MM.1S (cell line): ENCODE data around the gene COL5A1.

Experiments used
- DNase-seq: peaks from one replicate; pipeline ENCODE4 v3.0.0-alpha.2; 2015
- H2AFZ ChIP-seq: fragments of 300-600 bp; sonication (generic); 2 replicates; pipeline ENCODE4 v1.6.0; 2016; ENCODE audit warnings: antibody characterized with exemption, low read length
- H3F3A ChIP-seq: fragments of 300-600 bp; sonication (generic); 2 replicates; pipeline ENCODE4 v1.6.1; 2016; ENCODE audit warnings: mild to moderate bottlenecking, antibody characterized with exemption, low read length, moderate library complexity, mixed read lengths; ENCODE audit not compliant: insufficient read depth
- H3K27ac ChIP-seq: fragments of 300-600 bp; sonication (generic); 2 replicates; pipeline ENCODE4 v1.5.1; 2016; ENCODE audit warnings: mild to moderate bottlenecking, low read length
- H3K27me3 ChIP-seq: fragments of 300-600 bp; sonication (generic); replicated peaks from 2 replicates; pipeline ENCODE4 v1.6.0; 2016; ENCODE audit warnings: low read length; ENCODE audit not compliant: insufficient read depth
- H3K36me3 ChIP-seq: fragments of 300-600 bp; sonication (generic); replicated peaks from 2 replicates; pipeline ENCODE4 v1.6.1; 2016; ENCODE audit warnings: mild to moderate bottlenecking, low read length, mixed read lengths; ENCODE audit not compliant: insufficient read depth
- H3K4me1 ChIP-seq: fragments of 300-600 bp; sonication (generic); 2 replicates; pipeline ENCODE4 v1.6.1; 2016; ENCODE audit warnings: low read length, mixed read lengths
- H3K4me2 ChIP-seq: fragments of 300-600 bp; sonication (generic); 2 replicates; pipeline ENCODE4 v1.6.0; 2016; ENCODE audit warnings: low read depth, low read length
- H3K4me3 ChIP-seq: fragments of 300-600 bp; sonication (generic); 2 replicates; pipeline ENCODE4 v1.5.1; 2016; ENCODE audit warnings: low read length, mixed read lengths
- H3K79me2 ChIP-seq: fragments of 300-600 bp; sonication (generic); 2 replicates; pipeline ENCODE4 v1.6.1; 2016; ENCODE audit warnings: mixed run types, low read length, mixed read lengths
- H3K9ac ChIP-seq: fragments of 300-600 bp; sonication (generic); 2 replicates; pipeline ENCODE4 v1.6.1; 2016; ENCODE audit warnings: low read length, mixed read lengths
- H3K9me2 ChIP-seq: fragments of 300-600 bp; sonication (generic); replicated peaks from 2 replicates; pipeline ENCODE4 v1.6.1; 2016; ENCODE audit warnings: mild to moderate bottlenecking, low read length, mixed read lengths; ENCODE audit not compliant: insufficient read depth
- H3K9me3 ChIP-seq: fragments of 300-600 bp; sonication (generic); replicated peaks from 2 replicates; pipeline ENCODE4 v1.6.1; 2016; ENCODE audit warnings: mild to moderate bottlenecking, low read length, mixed read lengths; ENCODE audit not compliant: insufficient read depth
- H4K20me1 ChIP-seq: fragments of 300-600 bp; sonication (generic); 2 replicates; pipeline ENCODE4 v1.6.1; 2016; ENCODE audit warnings: mild to moderate bottlenecking, low read length, moderate library complexity, mixed read lengths; ENCODE audit not compliant: insufficient read depth
- CTCF ChIP-seq: fragments of 300-600 bp; sonication (generic); IDR thresholded peaks from 2 replicates; pipeline ENCODE4 v1.5.1; 2016; ENCODE audit warnings: antibody characterized with exemption, low read length, mixed read lengths
- EZH2 ChIP-seq: fragments of 300-600 bp; sonication (generic); optimal IDR thresholded peaks from 2 replicates; pipeline ENCODE3; 2017; ENCODE audit warnings: low read depth, mild to moderate bottlenecking, antibody characterized with exemption, low read length, mixed read lengths
- EZH2phosphoT487 ChIP-seq: fragments of 300-600 bp; sonication (generic); IDR thresholded peaks from 2 replicates; pipeline ENCODE4 v1.6.1; 2018; ENCODE audit warnings: antibody characterized with exemption, low read length

Gene COL5A1

DNA sequence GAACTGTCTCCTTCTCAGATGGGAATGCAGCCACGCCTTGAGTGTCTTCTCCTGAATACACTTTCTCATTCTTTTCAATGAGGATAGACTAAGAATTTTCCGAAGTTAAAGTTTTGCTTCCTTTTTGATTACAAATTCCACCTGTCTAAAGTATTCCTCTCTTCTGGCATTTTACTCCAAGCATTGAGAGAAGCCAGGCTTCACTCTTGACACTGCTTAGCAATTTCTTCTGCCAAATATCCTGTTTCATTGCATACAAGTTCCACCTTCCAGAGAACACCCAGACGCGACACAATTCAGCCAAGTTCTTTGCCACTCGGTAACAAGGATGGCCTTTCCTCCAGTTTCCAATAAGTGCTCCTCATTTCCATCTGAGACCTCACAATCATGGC is 35.6 kb upstream of the COL5A1 start:
- Histone ChIP-seq H2AFZ (no peak overlapping the region), H3K27ac (no peak overlapping the region), H3K4me3 (no peak overlapping the region), H3K4me2 (no peak overlapping the region), H4K20me1 (no peaks in the 10 kb centered on the region), H3K79me2 (no peaks in the 10 kb centered on the region), H3K9ac (no peak overlapping the region), H3F3A (no peaks in the 10 kb centered on the region), H3K36me3 (no peaks in the 10 kb centered on the region), H3K27me3 (peaks cover 95% of the 10 kb centered on the region), H3K4me1 (no peaks in the 10 kb centered on the region), H3K9me2 (no peaks in the 10 kb centered on the region), H3K9me3 (no peaks in the 10 kb centered on the region)
- DNase-seq = no peak
- TF ChIP-seq EZH2 (no peak), CTCF (no peak), EZH2phosphoT487 (no peak)

DNA sequence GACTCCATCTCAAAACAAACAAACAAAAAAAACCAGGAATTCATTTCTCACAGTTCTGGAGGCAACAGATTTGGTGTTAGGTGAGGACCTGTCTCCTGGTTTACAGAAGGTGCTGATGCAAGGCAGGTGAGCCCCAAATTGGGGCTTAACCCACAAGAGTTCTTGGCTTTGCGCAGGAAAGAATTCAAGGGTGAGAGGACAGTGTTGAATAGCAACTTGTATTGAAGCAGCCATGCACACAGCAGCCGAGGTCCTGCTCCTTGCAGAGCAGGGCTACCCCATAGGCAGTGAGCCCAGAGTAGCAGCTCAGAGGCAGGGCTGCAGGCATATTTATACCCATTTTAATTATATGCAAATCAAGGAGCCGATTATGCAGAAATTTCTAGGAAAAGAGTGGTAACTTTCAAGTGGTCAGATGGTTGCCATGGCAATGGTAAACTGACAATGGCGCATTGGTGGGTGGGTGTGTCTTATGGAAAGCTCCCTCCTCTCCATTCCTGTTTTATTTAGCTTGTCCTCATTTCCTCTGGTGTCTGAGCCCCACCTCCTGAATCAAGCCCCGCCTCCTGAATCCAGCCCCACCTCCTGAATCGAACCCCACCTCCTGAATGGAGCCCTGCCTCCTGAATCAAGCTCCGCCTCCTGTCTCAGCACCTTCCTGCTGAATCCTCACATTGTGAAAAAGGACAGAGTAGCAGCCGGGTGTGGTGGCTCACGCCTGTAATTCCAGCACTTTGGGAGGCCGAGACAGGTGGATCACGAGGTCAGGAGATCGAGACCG is 34.5 kb upstream of the COL5A1 start:
- no peaks in the 10 kb centered on the region for H4K20me1 ChIP-seq
- H3K9ac ChIP-seq = no peak overlapping the region
- no peaks in the 10 kb centered on the region for H3K36me3 ChIP-seq
- H3K9me2 ChIP-seq = no peaks in the 10 kb centered on the region
- H3K4me2 ChIP-seq = no peak overlapping the region
- H3K27ac ChIP-seq = no peak overlapping the region
- no peaks in the 10 kb centered on the region for H3K4me1 ChIP-seq
- DNase-seq = no peak
- no peak overlapping the region for H2AFZ ChIP-seq
- H3K4me3 ChIP-seq = no peak overlapping the region
- no peak for TF ChIP-seq EZH2
- no peaks in the 10 kb centered on the region for H3K9me3 ChIP-seq
- H3K27me3 ChIP-seq = peaks cover 95% of the 10 kb centered on the region
- H3F3A ChIP-seq = no peaks in the 10 kb centered on the region
- H3K79me2 ChIP-seq = no peaks in the 10 kb centered on the region

DNA sequence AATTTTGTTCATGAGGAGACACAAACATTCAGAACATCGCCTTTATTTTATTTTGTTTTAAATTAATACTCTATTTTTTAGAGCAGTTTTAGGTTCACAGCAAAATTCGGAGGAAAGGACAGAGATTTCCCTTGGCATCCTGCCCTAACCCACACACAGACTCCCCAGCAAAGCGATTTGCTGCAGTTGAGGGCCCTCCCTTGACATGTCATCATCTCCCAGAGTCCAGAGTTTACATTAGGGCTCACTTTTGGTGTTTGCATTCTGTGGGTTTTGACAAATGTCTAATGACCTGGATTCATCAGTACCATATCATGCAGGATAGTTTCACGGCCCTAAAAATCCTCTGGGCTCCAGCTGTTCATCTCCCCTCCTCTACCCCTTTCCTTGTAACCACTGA is 33.6 kb upstream of the COL5A1 start:
- no peaks in the 10 kb centered on the region for H4K20me1 ChIP-seq
- TF ChIP-seq EZH2phosphoT487 (no peak), CTCF (no peak), EZH2 (no peak)
- H3K9me2 ChIP-seq = no peaks in the 10 kb centered on the region
- no peaks in the 10 kb centered on the region for H3K9me3 ChIP-seq
- H3K4me1 ChIP-seq = no peaks in the 10 kb centered on the region
- H3K4me2 ChIP-seq = no peak overlapping the region
- no peak overlapping the region for H3K4me3 ChIP-seq
- no peaks in the 10 kb centered on the region for H3K36me3 ChIP-seq
- no peak overlapping the region for H2AFZ ChIP-seq
- peaks cover 94% of the 10 kb centered on the region for H3K27me3 ChIP-seq
- no peak overlapping the region for H3K27ac ChIP-seq
- no peaks in the 10 kb centered on the region for H3F3A ChIP-seq
- H3K9ac ChIP-seq = no peak overlapping the region
- no peak for DNase-seq
- no peaks in the 10 kb centered on the region for H3K79me2 ChIP-seq

- TF ChIP-seq EZH2phosphoT487 (no peak), CTCF (no peak), EZH2 (no peak)
- H3K27ac ChIP-seq = no peak overlapping the region
- H3K36me3 ChIP-seq = no peaks in the 10 kb centered on the region
- no peak overlapping the region for H3K4me3 ChIP-seq
- no peaks in the 10 kb centered on the region for H3F3A ChIP-seq
- H3K27me3 ChIP-seq = peaks cover 96% of the 10 kb centered on the region
- H3K9me3 ChIP-seq = no peaks in the 10 kb centered on the region
- H3K9ac ChIP-seq = no peak overlapping the region
- DNase-seq = no peak
- H3K79me2 ChIP-seq = no peaks in the 10 kb centered on the region
- no peaks in the 10 kb centered on the region for H3K4me1 ChIP-seq
- H3K4me2 ChIP-seq = no peak overlapping the region
- H4K20me1 ChIP-seq = no peaks in the 10 kb centered on the region
- no peak overlapping the region for H2AFZ ChIP-seq
- no peaks in the 10 kb centered on the region for H3K9me2 ChIP-seq
These were observed 30.6 kb upstream of the COL5A1 start for GRCh38 chr9:134611046-134611445.
